SK-N-SH (cell line): Measurements from ENCODE around the gene BFSP2. TPM values are rescaled to one million over a fixed set of nuclear protein-coding genes. Genes with fewer than 3 reads are reported as not detected.
A peak's percentile ranks its signal among the peaks of the same experiment; 100 is the strongest.

Experiments
- CTCF ChIA-PET: fragments of 300-600, 350-600 bp; formaldehyde crosslinking; extraction: SDS; loops from one replicate; lab custom pipeline; 2021; lab: Yijun Ruan, JAX
- POLR2A ChIA-PET: fragments of 350-600 bp; sonication (Branson Sonifier 250); formaldehyde crosslinking; extraction: SDS; loops from one replicate; lab custom pipeline; 2020; ENCODE audit warnings: antibody characterized with exemption, inconsistent platforms; lab: Yijun Ruan, JAX
- DNase-seq: peaks from one replicate; pipeline ENCODE4 v3.0.0; 2012
- H2AFZ ChIP-seq: fragments of 200-600 bp; sonication (generic); 2 replicates; pipeline ENCODE4 v1.8.1; 2016; ENCODE audit warnings: antibody characterized with exemption, mild to moderate bottlenecking, low read depth
- H3F3A ChIP-seq: fragments of 200-600 bp; sonication (generic); replicated peaks from 2 replicates; pipeline ENCODE3; 2016; ENCODE audit warnings: antibody characterized with exemption, mild to moderate bottlenecking; ENCODE audit not compliant: insufficient read depth
- H3K27ac ChIP-seq, 2 experiments: fragments of 200-500 bp in 1 of 2; fragments of 200-600 bp in 1 of 2; sonication (Bioruptor generic) in 1 of 2; sonication (generic), shearing (Covaris generic) in 1 of 2; 2 replicates each; pipeline versions ENCODE4 v1.5.1 to v1.6.1; 2014 to 2016; ENCODE audit warnings: low read depth in 2 of 2, inconsistent platforms in 1 of 2, low read length in 1 of 2, mild to moderate bottlenecking in 1 of 2, mixed read lengths in 1 of 2
- H3K27me3 ChIP-seq: fragments of 200-600 bp; sonication (generic), shearing (Covaris generic); 2 replicates; pipeline ENCODE4 v1.6.1; 2016; ENCODE audit warnings: mixed run types; ENCODE audit not compliant: insufficient read depth
- H3K36me3 ChIP-seq, 2 experiments: fragments of 200-500 bp in 1 of 2; fragments of 200-600 bp in 1 of 2; sonication (Bioruptor generic) in 1 of 2; sonication (generic) in 1 of 2; replicated peaks in 1 of 2; 2 replicates each; pipeline versions ENCODE3 to v1.5.1; 2014 to 2016; ENCODE audit warnings: low read length in 1 of 2, mild to moderate bottlenecking in 1 of 2; ENCODE audit not compliant: insufficient read depth in 2 of 2, control insufficient read depth in 1 of 2
- H3K4me1 ChIP-seq, 2 experiments: fragments of 200-500 bp in 1 of 2; fragments of 200-600 bp in 1 of 2; sonication (Bioruptor generic) in 1 of 2; sonication (generic), shearing (Covaris generic) in 1 of 2; 2 replicates each; pipeline versions ENCODE4 v1.5.1 to v1.6.1; 2014 to 2016; ENCODE audit warnings: low read depth in 1 of 2, low read length in 1 of 2, mixed run types in 1 of 2; ENCODE audit not compliant: insufficient read depth in 2 of 2, control insufficient read depth in 1 of 2
- H3K4me2 ChIP-seq: fragments of 200-600 bp; sonication (generic), shearing (Covaris generic); 2 replicates; pipeline ENCODE4 v1.6.1; 2017; ENCODE audit warnings: mixed run types
- H3K4me3 ChIP-seq, 2 experiments: fragments of 200-500 bp in 1 of 2; fragments of 200-600 bp in 1 of 2; sonication (Bioruptor generic) in 1 of 2; sonication (generic), shearing (Covaris generic) in 1 of 2; 2 replicates each; pipeline versions ENCODE4 v1.5.1 to v1.8.1; 2014 to 2016; ENCODE audit warnings: low read depth in 2 of 2, inconsistent platforms in 1 of 2, low read length in 1 of 2, mild to moderate bottlenecking in 1 of 2, mixed read lengths in 1 of 2, moderate library complexity in 1 of 2
- H3K79me2 ChIP-seq: fragments of 200-600 bp; sonication (generic); 2 replicates; pipeline ENCODE4 v1.8.1; 2017; ENCODE audit warnings: mild to moderate bottlenecking; ENCODE audit not compliant: insufficient read depth
- H3K9ac ChIP-seq: fragments of 200-600 bp; sonication (generic); 2 replicates; pipeline ENCODE4 v1.6.1; 2017; ENCODE audit warnings: mixed run types
- H3K9me2 ChIP-seq: fragments of 200-600 bp; sonication (generic); 2 replicates; pipeline ENCODE4 v1.6.1; 2017; ENCODE audit warnings: mixed run types
- H3K9me3 ChIP-seq: fragments of 200-600 bp; sonication (generic); 2 replicates; pipeline ENCODE4 v1.6.1; 2017; ENCODE audit warnings: mixed run types, mild to moderate bottlenecking, moderate library complexity
- H4K20me1 ChIP-seq: fragments of 200-600 bp; sonication (generic); 2 replicates; pipeline ENCODE4 v1.6.1; 2017; ENCODE audit warnings: mild to moderate bottlenecking, mixed run types; ENCODE audit not compliant: insufficient read depth
- CTCF ChIP-seq: fragments of 200-600 bp; sonication (generic); IDR thresholded peaks from 2 replicates; pipeline ENCODE4 v1.6.1; 2017; ENCODE audit warnings: antibody characterized with exemption, mild to moderate bottlenecking, moderate library complexity
- FOXJ3 ChIP-seq: sonication (generic); formaldehyde crosslinking; IDR thresholded peaks from 2 replicates; pipeline ENCODE4 v1.5.1; 2020; ENCODE audit warnings: mild to moderate bottlenecking, missing genetic modification reagents
- IRF3 ChIP-seq: fragments of 150-350 bp; IDR thresholded peaks from 2 replicates; pipeline ENCODE4 v1.6.1; 2016; ENCODE audit warnings: mild to moderate bottlenecking, low read depth, low read length
- MAX ChIP-seq: IDR thresholded peaks from 2 replicates; pipeline ENCODE4 v1.4.0; 2012; ENCODE audit warnings: low read depth
- MEF2A ChIP-seq: IDR thresholded peaks from 2 replicates; pipeline ENCODE4 v1.4.0; 2012; ENCODE audit warnings: low read depth, borderline replicate concordance
- NFIC ChIP-seq: IDR thresholded peaks from 2 replicates; pipeline ENCODE4 v1.4.0; 2012; ENCODE audit warnings: borderline replicate concordance
- NRF1 ChIP-seq: IDR thresholded peaks from 2 replicates; pipeline ENCODE4 v1.6.1; 2012; ENCODE audit warnings: low read depth, mild to moderate bottlenecking, low read length
- RAD21 ChIP-seq: IDR thresholded peaks from 2 replicates; pipeline ENCODE4 v1.6.1; 2012; ENCODE audit warnings: mild to moderate bottlenecking, low read length
- REST ChIP-seq: IDR thresholded peaks from 2 replicates; pipeline ENCODE4 v1.6.1; 2012; ENCODE audit warnings: mild to moderate bottlenecking, low read depth, low read length, moderate library complexity
- SMC3 ChIP-seq: IDR thresholded peaks from 2 replicates; pipeline ENCODE4 v1.6.1; 2012; ENCODE audit warnings: low read depth, low read length, improper control_type of control experiment
- TCF12 ChIP-seq: IDR thresholded peaks from 2 replicates; pipeline ENCODE4 v1.4.0; 2012
- USF1 ChIP-seq: IDR thresholded peaks from 2 replicates; pipeline ENCODE4 v1.4.0; 2012; ENCODE audit warnings: low read depth, borderline replicate concordance
- ZBTB33 ChIP-seq: IDR thresholded peaks from 2 replicates; pipeline ENCODE4 v1.4.0; 2012; ENCODE audit warnings: low read depth, borderline replicate concordance
- WGBS: methylation state at CpG from one replicate; pipeline ENCODE4 v1.1.6; 2017; ENCODE audit warnings: low lambda C conversion rate; 5-methylcytosine and 5-hydroxymethylcytosine counted together
- polyA plus RNA-seq, 3 experiments: library from polyadenylated mRNA; depleted of rRNA; stranded (reverse); fragments of >200 nt; gene quantifications; 2 replicates each; pipeline ENCODE4 v1.2.3, GENCODE V29; 2012

Gene BFSP2
- not detected in 2 replicates for polyA plus RNA-seq (2012; rRNA removed)
- not detected in 2 replicates for polyA plus RNA-seq (2012; cell fraction: cytosol; rRNA removed)
- polyA plus RNA-seq (2012; cell fraction: nucleus; rRNA removed): not detected in 2 replicates

GRCh38 chr3:133400006-133400515, at the start of gene BFSP2:
Gene BFSP2 (plus strand): TSS chr3:133400056. CDS start chr3:133400084, 28 bp downstream.
- no peak within 1 kb of the TSS for H3K9ac ChIP-seq
- H4K20me1 ChIP-seq: no peaks in the 10 kb centered on the region
- H3K4me2 ChIP-seq: no peak within 1 kb of the TSS
- TF ChIP-seq FOXJ3 (CRISPR knock-in tag): no peak
- no peak for TF ChIP-seq NFIC
- TF ChIP-seq SMC3: no peak
- TF ChIP-seq REST: no peak
- TF ChIP-seq TCF12: no peak
- no peak for TF ChIP-seq CTCF
- TF ChIP-seq RAD21: no peak
- TF ChIP-seq, all 33 proteins: peak for 0
- no peak within 1 kb of the TSS for H3K4me3 ChIP-seq
- no peaks in the 10 kb centered on the region for H3K9me3 ChIP-seq
- 70% methylated on average over 5 of the region's 15 CpGs for WGBS
- POLR2A ChIA-PET: interaction anchor here (0.6 kb wide), 1 partner anchor 11 kb away, joined by 4 read pairs; no protein-coding TSS in a partner anchor
- no peak within 1 kb of the TSS for H2AFZ ChIP-seq
- H3K36me3 ChIP-seq: no peaks in the 10 kb centered on the region
- no peaks in the 10 kb centered on the region for H3F3A ChIP-seq
- no peaks in the 10 kb centered on the region for H3K79me2 ChIP-seq
- no peak for DNase-seq
- no peaks in the 10 kb centered on the region for H3K9me2 ChIP-seq
- H3K27me3 ChIP-seq: no peaks in the 10 kb centered on the region
- peak within 1 kb of the TSS in 1 of 2 experiments; percentile 16; a peak in 1 of 4 replicates for H3K27ac ChIP-seq
- CTCF ChIA-PET: interaction anchor here (0.7 to 4.6 kb wide), 10 partner anchors 9 to 674 kb away, joined by 3 to 26 read pairs (median 4); no protein-coding TSS in a partner anchor
- peaks cover 2 to 22% of the 10 kb centered on the region in 2 experiments; a peak in 3 of 4 replicates for H3K4me1 ChIP-seq

- Histone ChIP-seq H3K4me3 (no peak overlapping the region), H4K20me1 (no peaks in the 10 kb centered on the region), H3K9me2 (no peaks in the 10 kb centered on the region), H3K27me3 (no peaks in the 10 kb centered on the region), H3K4me1 (peaks cover 0 to 11% of the 10 kb centered on the region in 2 experiments; a peak in 2 of 4 replicates), H3K9me3 (no peaks in the 10 kb centered on the region), H3K27ac (no peak overlapping the region), H3K9ac (no peak overlapping the region), H3F3A (peaks cover 3% of the 10 kb centered on the region), H3K79me2 (no peaks in the 10 kb centered on the region), H3K36me3 (no peaks in the 10 kb centered on the region), H3K4me2 (no peak overlapping the region), H2AFZ (no peak overlapping the region)
- ChIA-PET POLR2A (no interaction called here), CTCF (interaction anchor here (0.8 to 1.9 kb wide), 3 partner anchors 8 to 313 kb away, joined by 3 to 10 read pairs (median 3); no protein-coding TSS in a partner anchor)
- DNase-seq: no peak
- WGBS: 80% methylated on average over 4 of the region's 4 CpGs
- TF ChIP-seq ZBTB33: no peak
- TF ChIP-seq USF1: no peak
- no peak for TF ChIP-seq MEF2A
- no peak for TF ChIP-seq IRF3
- TF ChIP-seq SMC3: no peak
- TF ChIP-seq CTCF: no peak
- no peak for TF ChIP-seq MAX
- no peak for TF ChIP-seq NRF1
Observed at GRCh38 chr3:133354721-133355120, 45.1 kb upstream of the BFSP2 start.
